Suprapubic skin (tissue), 4 donors: ENCODE measurements around the gene SEL1L.

Source experiments
- EP300 ChIP-seq: sonication (generic); formaldehyde crosslinking; IDR thresholded peaks from one replicate; pipeline ENCODE4 v1.6.1; 2017; ENCODE audit warnings: antibody characterized with exemption
- POLR2AphosphoS5 ChIP-seq, 3 donors: sonication (generic); formaldehyde crosslinking; IDR thresholded peaks; one replicate each; pipeline ENCODE4 v1.6.1; 2017; ENCODE audit warnings: antibody characterized with exemption in 3 of 3
- TF ChIP-seq, protein P1 (sequence below), 2 donors: fragments of 200-600 bp in 1 of 2; fragments of 450-650 bp in 1 of 2; sonication (generic) in 1 of 2; IDR thresholded peaks; one replicate each; pipeline ENCODE4 v1.5.1; 2016 to 2019; ENCODE audit warnings: antibody characterized with exemption in 2 of 2, mild to moderate bottlenecking in 1 of 2, moderate library complexity in 1 of 2

DNA sequence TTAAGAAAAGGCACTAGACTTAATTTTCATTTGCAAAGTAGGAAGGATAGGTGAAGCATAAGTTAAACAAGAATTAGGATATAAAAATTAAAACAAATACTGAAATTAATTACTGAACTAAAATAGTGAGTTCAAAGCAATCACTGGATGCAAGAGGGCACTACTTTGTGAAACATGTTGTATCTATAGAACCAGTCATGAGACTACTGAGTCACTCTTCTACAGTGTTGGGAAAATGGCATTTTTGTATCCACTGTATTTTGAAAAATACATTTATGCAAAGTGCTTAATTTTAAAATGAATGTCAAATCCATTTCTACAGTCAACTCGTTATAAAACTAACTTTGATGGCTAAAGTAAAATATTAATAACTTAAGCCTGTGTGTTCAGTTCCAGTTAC, 47.9 kb downstream of the SEL1L start:
- TF ChIP-seq, protein P1, sequence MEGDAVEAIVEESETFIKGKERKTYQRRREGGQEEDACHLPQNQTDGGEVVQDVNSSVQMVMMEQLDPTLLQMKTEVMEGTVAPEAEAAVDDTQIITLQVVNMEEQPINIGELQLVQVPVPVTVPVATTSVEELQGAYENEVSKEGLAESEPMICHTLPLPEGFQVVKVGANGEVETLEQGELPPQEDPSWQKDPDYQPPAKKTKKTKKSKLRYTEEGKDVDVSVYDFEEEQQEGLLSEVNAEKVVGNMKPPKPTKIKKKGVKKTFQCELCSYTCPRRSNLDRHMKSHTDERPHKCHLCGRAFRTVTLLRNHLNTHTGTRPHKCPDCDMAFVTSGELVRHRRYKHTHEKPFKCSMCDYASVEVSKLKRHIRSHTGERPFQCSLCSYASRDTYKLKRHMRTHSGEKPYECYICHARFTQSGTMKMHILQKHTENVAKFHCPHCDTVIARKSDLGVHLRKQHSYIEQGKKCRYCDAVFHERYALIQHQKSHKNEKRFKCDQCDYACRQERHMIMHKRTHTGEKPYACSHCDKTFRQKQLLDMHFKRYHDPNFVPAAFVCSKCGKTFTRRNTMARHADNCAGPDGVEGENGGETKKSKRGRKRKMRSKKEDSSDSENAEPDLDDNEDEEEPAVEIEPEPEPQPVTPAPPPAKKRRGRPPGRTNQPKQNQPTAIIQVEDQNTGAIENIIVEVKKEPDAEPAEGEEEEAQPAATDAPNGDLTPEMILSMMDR (IDR thresholded peaks at IDR 0.05): no peak
- TF ChIP-seq EP300 (no peak), POLR2AphosphoS5 (IDR thresholded peaks at IDR 0.05) (no peak)
